GM18526 (cell line): Measurements from ENCODE around the gene AKAP6.

Source experiments
- POLR2A ChIP-seq: IDR thresholded peaks from 3 replicates; pipeline ENCODE4 v1.6.1; 2011; ENCODE audit not compliant: insufficient read length; ENCODE audit errors: extremely low read depth

The AKAP6 gene

GRCh38 chr14:32413967-32414640 is 85.0 kb downstream of the AKAP6 start:
- TF ChIP-seq POLR2A = no peak

- no peak for TF ChIP-seq POLR2A
These were observed 85.7 kb downstream of the AKAP6 start for GRCh38 chr14:32414808-32415255.

GRCh38 chr14:32417956-32418552 is 89.0 kb downstream of the AKAP6 start:
- no peak for TF ChIP-seq POLR2A

GRCh38 chr14:32419429-32419828 is 90.3 kb downstream of the AKAP6 start:
- no peak for TF ChIP-seq POLR2A

GRCh38 chr14:32421781-32422180 is 92.7 kb downstream of the AKAP6 start:
- no peak for TF ChIP-seq POLR2A

- TF ChIP-seq POLR2A = no peak
These were observed 93.3 kb downstream of the AKAP6 start for GRCh38 chr14:32422440-32422839.

- TF ChIP-seq POLR2A = no peak
These were observed 96.9 kb downstream of the AKAP6 start for GRCh38 chr14:32426028-32426427.

- no peak for TF ChIP-seq POLR2A
These were observed 97.7 kb downstream of the AKAP6 start for GRCh38 chr14:32426586-32427388.

GRCh38 chr14:32427726-32428528 is 98.8 kb downstream of the AKAP6 start:
- no peak for TF ChIP-seq POLR2A

- no peak for TF ChIP-seq POLR2A
These were observed 99.8 kb downstream of the AKAP6 start for GRCh38 chr14:32428875-32429274.

- no peak for TF ChIP-seq POLR2A
These were observed 101.2 kb downstream of the AKAP6 start for GRCh38 chr14:32430326-32430725.

GRCh38 chr14:32432813-32433538 is 103.9 kb downstream of the AKAP6 start:
- TF ChIP-seq POLR2A = no peak

GRCh38 chr14:32434180-32434579 is 105.1 kb downstream of the AKAP6 start:
- no peak for TF ChIP-seq POLR2A

- TF ChIP-seq POLR2A = no peak
These were observed 105.8 kb downstream of the AKAP6 start for GRCh38 chr14:32434880-32435279.

GRCh38 chr14:32435411-32435810 is 106.3 kb downstream of the AKAP6 start:
- TF ChIP-seq POLR2A = no peak
